DND-41 (cell line): ENCODE data around the gene TNFRSF9.

Experiments used
- ATAC-seq: fragments of 200-7000 bp; cut with Tn5 transposase; 3 replicates; pipeline ENCODE4 v1.9.1; 2021; ENCODE audit warnings: low read depth; ENCODE audit not compliant: insufficient read depth
- DNase-seq: peaks from one replicate; pipeline ENCODE4 v3.0.0-alpha.2; 2020
- H2AFZ ChIP-seq: 2 replicates; pipeline ENCODE4 v1.6.0; 2012; ENCODE audit warnings: low read depth, low read length
- H3K27ac ChIP-seq: 2 replicates; pipeline ENCODE4 v1.5.1; 2012; ENCODE audit warnings: low read length, inconsistent platforms
- H3K27me3 ChIP-seq: fragments of 200-600 bp; sonication (generic); 2 replicates; pipeline ENCODE4 v1.6.0; 2012; ENCODE audit warnings: low read length, mild to moderate bottlenecking, inconsistent platforms; ENCODE audit not compliant: insufficient read depth, poor library complexity
- H3K36me3 ChIP-seq: 2 replicates; pipeline ENCODE4 v1.5.1; 2012; ENCODE audit warnings: low read length, inconsistent platforms; ENCODE audit not compliant: insufficient read depth
- H3K4me1 ChIP-seq: 2 replicates; pipeline ENCODE4 v1.5.1; 2012; ENCODE audit warnings: mild to moderate bottlenecking, low read length; ENCODE audit not compliant: insufficient read depth
- H3K4me2 ChIP-seq: 2 replicates; pipeline ENCODE4 v1.6.0; 2012; ENCODE audit warnings: mild to moderate bottlenecking, moderate library complexity, low read length, inconsistent platforms; ENCODE audit not compliant: insufficient read depth
- H3K4me3 ChIP-seq, 2 experiments: fragments of 200-600 bp in 1 of 2; shearing (Covaris generic) in 1 of 2; 2 replicates each; pipeline ENCODE4 v1.5.1; 2012 to 2016; ENCODE audit warnings: inconsistent platforms in 2 of 2, low read length in 2 of 2, mild to moderate bottlenecking in 2 of 2, low read depth in 1 of 2, moderate library complexity in 1 of 2
- H3K79me2 ChIP-seq: 2 replicates; pipeline ENCODE4 v1.6.0; 2012; ENCODE audit warnings: low read length, inconsistent platforms; ENCODE audit not compliant: insufficient read depth
- H3K9ac ChIP-seq: 2 replicates; pipeline ENCODE4 v1.6.0; 2012; ENCODE audit warnings: low read depth, mild to moderate bottlenecking, inconsistent platforms, low read length, moderate library complexity
- H3K9me3 ChIP-seq: 2 replicates; pipeline ENCODE4 v1.5.1; 2012; ENCODE audit warnings: low read length, moderate library complexity, mild to moderate bottlenecking, inconsistent platforms; ENCODE audit not compliant: insufficient read depth, severe bottlenecking
- H4K20me1 ChIP-seq: 2 replicates; pipeline ENCODE4 v1.6.0; 2012; ENCODE audit warnings: low read length; ENCODE audit not compliant: insufficient read depth
- CTCF ChIP-seq: IDR thresholded peaks from 2 replicates; pipeline ENCODE4 v1.5.1; 2012; ENCODE audit warnings: borderline replicate concordance, low read length, moderate library complexity, mild to moderate bottlenecking; ENCODE audit not compliant: poor library complexity, severe bottlenecking; ENCODE audit errors: extremely low read depth
- EZH2 ChIP-seq: IDR thresholded peaks from 3 replicates; pipeline ENCODE4 v1.6.1; 2012; ENCODE audit warnings: borderline replicate concordance, low read depth, mild to moderate bottlenecking, moderate library complexity, low read length, inconsistent platforms; ENCODE audit not compliant: severe bottlenecking

The TNFRSF9 gene

GRCh38 chr1:7912145-7912544 is 28.5 kb downstream of the TNFRSF9 start:
- no peaks in the 10 kb centered on the region for H3K4me1 ChIP-seq
- H4K20me1 ChIP-seq, result no peaks in the 10 kb centered on the region
- no peak overlapping the region for H3K27ac ChIP-seq
- no peak overlapping the region for H3K9ac ChIP-seq
- H3K4me2 ChIP-seq, result no peak overlapping the region
- H3K9me3 ChIP-seq, result no peaks in the 10 kb centered on the region
- H3K4me3 ChIP-seq, result no peak overlapping the region
- no peaks in the 10 kb centered on the region for H3K36me3 ChIP-seq
- ATAC-seq, result no peak
- H2AFZ ChIP-seq, result no peak overlapping the region
- H3K79me2 ChIP-seq, result no peaks in the 10 kb centered on the region
- DNase-seq, result no peak
- H3K27me3 ChIP-seq, result peaks cover 3% of the 10 kb centered on the region
- TF ChIP-seq CTCF (no peak), EZH2 (no peak)

GRCh38 chr1:7905262-7905661 is 35.4 kb downstream of the TNFRSF9 start:
- Histone ChIP-seq H3K4me3 (no peak overlapping the region), H3K27ac (no peak overlapping the region), H3K27me3 (no peaks in the 10 kb centered on the region), H3K36me3 (no peaks in the 10 kb centered on the region), H2AFZ (no peak overlapping the region), H3K4me2 (no peak overlapping the region), H3K9me3 (no peaks in the 10 kb centered on the region), H4K20me1 (no peaks in the 10 kb centered on the region), H3K79me2 (no peaks in the 10 kb centered on the region), H3K4me1 (no peaks in the 10 kb centered on the region), H3K9ac (no peak overlapping the region)
- no peak for DNase-seq
- TF ChIP-seq EZH2 (no peak), CTCF (no peak)
- ATAC-seq, result no peak

GRCh38 chr1:7902478-7903085 is 38.1 kb downstream of the TNFRSF9 start:
- no peak overlapping the region for H3K4me2 ChIP-seq
- no peaks in the 10 kb centered on the region for H3K27me3 ChIP-seq
- H2AFZ ChIP-seq, result no peak overlapping the region
- H3K36me3 ChIP-seq, result no peaks in the 10 kb centered on the region
- no peak overlapping the region for H3K4me3 ChIP-seq
- no peaks in the 10 kb centered on the region for H3K79me2 ChIP-seq
- H3K9me3 ChIP-seq, result no peaks in the 10 kb centered on the region
- H3K27ac ChIP-seq, result no peak overlapping the region
- no peak overlapping the region for H3K9ac ChIP-seq
- peak; percentile 63 for DNase-seq
- TF ChIP-seq CTCF (peak; percentile 73), EZH2 (no peak)
- no peaks in the 10 kb centered on the region for H3K4me1 ChIP-seq
- H4K20me1 ChIP-seq, result no peaks in the 10 kb centered on the region
- peak; percentile 77; the same call in 2 of the 3 replicates for ATAC-seq
